ENCODE data around the gene SCUBE1.

SCUBE1 gene

GRCh38 chr22:43326331-43327156 lies 16.6 kb downstream of the SCUBE1 start:
- Mint-ChIP-seq H3K27me3 (ENCODE audit: low read depth) (peaks cover 5% of the 10 kb centered on the region), H3K9me3 (no peaks in the 10 kb centered on the region)

GRCh38 chr22:43325176-43325575 lies 18.0 kb downstream of the SCUBE1 start:
- peaks cover 2% of the 10 kb centered on the region for H3K4me1 Mint-ChIP-seq (ENCODE audit: low read depth)
- peaks cover 5% of the 10 kb centered on the region for H3K27me3 Mint-ChIP-seq (ENCODE audit: low read depth)
- H3K27ac Mint-ChIP-seq: no peak overlapping the region
- no peak overlapping the region for H3K4me3 Mint-ChIP-seq
- no peaks in the 10 kb centered on the region for H3K36me3 Mint-ChIP-seq (ENCODE audit: low read depth)
- no peaks in the 10 kb centered on the region for H3K9me3 Mint-ChIP-seq

More at GRCh38 chr22:43326331-43327156, 16.6 kb downstream of the SCUBE1 start:
- Mint-ChIP-seq H3K36me3 (ENCODE audit: low read depth) (no peaks in the 10 kb centered on the region), H3K27ac (no peak overlapping the region), H3K4me1 (ENCODE audit: low read depth) (peaks cover 5% of the 10 kb centered on the region), H3K4me3 (no peak overlapping the region)

- Mint-ChIP-seq H3K27ac (no peak overlapping the region), H3K4me1 (ENCODE audit: low read depth) (no peaks in the 10 kb centered on the region), H3K4me3 (no peak overlapping the region), H3K36me3 (ENCODE audit: low read depth) (no peaks in the 10 kb centered on the region), H3K27me3 (ENCODE audit: low read depth) (no peaks in the 10 kb centered on the region), H3K9me3 (no peaks in the 10 kb centered on the region)
Observed at GRCh38 chr22:43320943-43321900, 21.9 kb downstream of the SCUBE1 start.

GRCh38 chr22:43319661-43320486 lies 23.3 kb downstream of the SCUBE1 start:
- H3K9me3 Mint-ChIP-seq: no peaks in the 10 kb centered on the region
- H3K27me3 Mint-ChIP-seq (ENCODE audit: low read depth): peaks cover 3% of the 10 kb centered on the region
- no peaks in the 10 kb centered on the region for H3K4me1 Mint-ChIP-seq (ENCODE audit: low read depth)
- no peaks in the 10 kb centered on the region for H3K36me3 Mint-ChIP-seq (ENCODE audit: low read depth)
- no peak overlapping the region for H3K27ac Mint-ChIP-seq
- H3K4me3 Mint-ChIP-seq: no peak overlapping the region

- Mint-ChIP-seq H3K27me3 (ENCODE audit: low read depth) (peaks cover 7% of the 10 kb centered on the region), H3K9me3 (no peaks in the 10 kb centered on the region), H3K36me3 (ENCODE audit: low read depth) (no peaks in the 10 kb centered on the region), H3K4me1 (ENCODE audit: low read depth) (no peaks in the 10 kb centered on the region), H3K4me3 (no peak overlapping the region), H3K27ac (no peak overlapping the region)
Observed at GRCh38 chr22:43317239-43317638, 25.9 kb downstream of the SCUBE1 start.

GRCh38 chr22:43315687-43316217 lies 27.4 kb downstream of the SCUBE1 start:
- H3K4me3 Mint-ChIP-seq: no peak overlapping the region
- H3K27me3 Mint-ChIP-seq (ENCODE audit: low read depth): peaks cover 7% of the 10 kb centered on the region
- H3K27ac Mint-ChIP-seq: no peak overlapping the region
- H3K36me3 Mint-ChIP-seq (ENCODE audit: low read depth): no peaks in the 10 kb centered on the region
- no peaks in the 10 kb centered on the region for H3K9me3 Mint-ChIP-seq
- H3K4me1 Mint-ChIP-seq (ENCODE audit: low read depth): no peaks in the 10 kb centered on the region

GRCh38 chr22:43314611-43315010 lies 28.6 kb downstream of the SCUBE1 start:
- Mint-ChIP-seq H3K27ac (no peak overlapping the region), H3K9me3 (no peaks in the 10 kb centered on the region), H3K4me3 (no peak overlapping the region), H3K36me3 (ENCODE audit: low read depth) (no peaks in the 10 kb centered on the region), H3K4me1 (ENCODE audit: low read depth) (no peaks in the 10 kb centered on the region), H3K27me3 (ENCODE audit: low read depth) (peaks cover 7% of the 10 kb centered on the region)

- no peaks in the 10 kb centered on the region for H3K9me3 Mint-ChIP-seq
- no peak overlapping the region for H3K4me3 Mint-ChIP-seq
- no peak overlapping the region for H3K27ac Mint-ChIP-seq
- no peaks in the 10 kb centered on the region for H3K36me3 Mint-ChIP-seq (ENCODE audit: low read depth)
- H3K27me3 Mint-ChIP-seq (ENCODE audit: low read depth): peaks cover 7% of the 10 kb centered on the region
- no peaks in the 10 kb centered on the region for H3K4me1 Mint-ChIP-seq (ENCODE audit: low read depth)
Observed at GRCh38 chr22:43313890-43314474, 29.2 kb downstream of the SCUBE1 start.

GRCh38 chr22:43313244-43313889 lies 29.8 kb downstream of the SCUBE1 start:
- Mint-ChIP-seq H3K4me1 (ENCODE audit: low read depth) (no peaks in the 10 kb centered on the region), H3K27me3 (ENCODE audit: low read depth) (peaks cover 11% of the 10 kb centered on the region), H3K9me3 (no peaks in the 10 kb centered on the region), H3K27ac (no peak overlapping the region), H3K36me3 (ENCODE audit: low read depth) (no peaks in the 10 kb centered on the region), H3K4me3 (no peak overlapping the region)

GRCh38 chr22:43312608-43313007 lies 30.6 kb downstream of the SCUBE1 start:
- H3K36me3 Mint-ChIP-seq (ENCODE audit: low read depth): no peaks in the 10 kb centered on the region
- no peak overlapping the region for H3K4me3 Mint-ChIP-seq
- H3K9me3 Mint-ChIP-seq: no peaks in the 10 kb centered on the region
- H3K27ac Mint-ChIP-seq: no peak overlapping the region
- peaks cover 11% of the 10 kb centered on the region for H3K27me3 Mint-ChIP-seq (ENCODE audit: low read depth)
- H3K4me1 Mint-ChIP-seq (ENCODE audit: low read depth): no peaks in the 10 kb centered on the region

- Mint-ChIP-seq H3K4me3 (no peak overlapping the region), H3K36me3 (ENCODE audit: low read depth) (no peaks in the 10 kb centered on the region), H3K27me3 (ENCODE audit: low read depth) (peaks cover 11% of the 10 kb centered on the region), H3K4me1 (ENCODE audit: low read depth) (no peaks in the 10 kb centered on the region), H3K27ac (no peak overlapping the region), H3K9me3 (no peaks in the 10 kb centered on the region)
Observed at GRCh38 chr22:43310798-43311197, 32.4 kb downstream of the SCUBE1 start.

GRCh38 chr22:43310311-43310710 lies 32.9 kb downstream of the SCUBE1 start:
- Mint-ChIP-seq H3K4me3 (no peak overlapping the region), H3K27ac (no peak overlapping the region), H3K27me3 (ENCODE audit: low read depth) (peaks cover 11% of the 10 kb centered on the region), H3K9me3 (no peaks in the 10 kb centered on the region), H3K4me1 (ENCODE audit: low read depth) (no peaks in the 10 kb centered on the region), H3K36me3 (ENCODE audit: low read depth) (no peaks in the 10 kb centered on the region)

GRCh38 chr22:43308836-43309235 lies 34.3 kb downstream of the SCUBE1 start:
- H3K27ac Mint-ChIP-seq: no peak overlapping the region

More at GRCh38 chr22:43308836-43309235, 34.3 kb downstream of the SCUBE1 start:
- Mint-ChIP-seq H3K4me3 (no peak overlapping the region), H3K4me1 (ENCODE audit: low read depth) (no peaks in the 10 kb centered on the region), H3K27me3 (ENCODE audit: low read depth) (peaks cover 8% of the 10 kb centered on the region), H3K9me3 (no peaks in the 10 kb centered on the region), H3K36me3 (ENCODE audit: low read depth) (no peaks in the 10 kb centered on the region)

Data from T-helper 1 cell treated with Interleukin-12 subunit alpha and Interleukin-12 subunit beta and Interleukin-4 antibody, amounts not matched to agents 30 μg/mL and 1 μg/mL, for 36 hours (primary cell).